Left lung (tissue), 10 donors: ENCODE results near the gene AGO3. TPM values are rescaled to one million over a fixed set of nuclear protein-coding genes. Genes with fewer than 3 reads are reported as not detected.

Experiments
- ATAC-seq: fragments of 200-7000 bp; cut with Tn5 transposase; one replicate; pipeline ENCODE4 v1.9.1; 2020; ENCODE audit warnings: moderate library complexity
- DNase-seq, 4 donors: peaks; one replicate each; pipeline ENCODE4 v3.0.0-alpha.2; 2013 to 2020
- H3K27ac ChIP-seq, 2 donors: fragments of 200-600 bp; sonication (generic) in 1 of 2; one replicate each; pipeline versions ENCODE4 v1.5.0 to v1.8.0; 2020 to 2021
- H3K27me3 ChIP-seq, 2 donors: fragments of 200-600 bp; sonication (generic) in 1 of 2; one replicate each; pipeline versions ENCODE4 v1.5.0 to v1.8.0; 2020 to 2021
- H3K36me3 ChIP-seq, 2 donors: fragments of 200-600 bp; sonication (generic) in 1 of 2; one replicate each; pipeline versions ENCODE4 v1.5.0 to v1.8.0; 2020 to 2021
- H3K4me1 ChIP-seq, 2 donors: fragments of 200-600 bp; one replicate each; pipeline ENCODE4 v1.8.0; 2021
- H3K4me3 ChIP-seq, 2 donors: fragments of 200-600 bp; sonication (generic) in 1 of 2; one replicate each; pipeline versions ENCODE4 v1.5.0 to v1.8.0; 2020 to 2021; ENCODE audit warnings: mild to moderate bottlenecking in 1 of 2
- H3K9me3 ChIP-seq, 2 donors: fragments of 200-600 bp; sonication (generic) in 1 of 2; one replicate each; pipeline versions ENCODE4 v1.5.0 to v1.8.0; 2020 to 2021
- intact Hi-C, 2 donors: fragments of 100-400 bp; cut with DNase I; formaldehyde crosslinking; loops; one replicate each; pipeline versions ENCODE4 v1.11.2 to v1.14.2; 2022
- polyA plus RNA-seq, 6 donors: library from polyadenylated mRNA; unstranded; fragments of 120-200 nt; gene quantifications; one replicate each; pipeline ENCODE4 v1.2.1, GENCODE V29; 2013; ENCODE audit not compliant: insufficient read length in 6 of 6
- total RNA-seq, 2 donors: library from RNA; stranded (reverse); fragmentation: NEBNext Ultra II Directional; extraction: Animal tissue kit (Norgen Biotek cat#: 25700); gene quantifications; one replicate each; pipeline ENCODE4 v1.2.1, GENCODE V29; 2021
- TF ChIP-seq, protein P1 (sequence below), 2 donors: fragments of 200-600 bp; sonication (generic) in 1 of 2; IDR thresholded peaks; one replicate each; pipeline versions ENCODE4 v1.5.0 to v1.8.0; 2021; ENCODE audit warnings: antibody characterized with exemption in 2 of 2
- donor health status: DM: no; HTN: yes; CAD: no.
- donor health status: DM: no; HTN: no; CAD: no.

AGO3 gene
- total and polyA plus RNA-seq, 8 donors: 18.7 to 30.1 (median 21.9) TPM

DNA sequence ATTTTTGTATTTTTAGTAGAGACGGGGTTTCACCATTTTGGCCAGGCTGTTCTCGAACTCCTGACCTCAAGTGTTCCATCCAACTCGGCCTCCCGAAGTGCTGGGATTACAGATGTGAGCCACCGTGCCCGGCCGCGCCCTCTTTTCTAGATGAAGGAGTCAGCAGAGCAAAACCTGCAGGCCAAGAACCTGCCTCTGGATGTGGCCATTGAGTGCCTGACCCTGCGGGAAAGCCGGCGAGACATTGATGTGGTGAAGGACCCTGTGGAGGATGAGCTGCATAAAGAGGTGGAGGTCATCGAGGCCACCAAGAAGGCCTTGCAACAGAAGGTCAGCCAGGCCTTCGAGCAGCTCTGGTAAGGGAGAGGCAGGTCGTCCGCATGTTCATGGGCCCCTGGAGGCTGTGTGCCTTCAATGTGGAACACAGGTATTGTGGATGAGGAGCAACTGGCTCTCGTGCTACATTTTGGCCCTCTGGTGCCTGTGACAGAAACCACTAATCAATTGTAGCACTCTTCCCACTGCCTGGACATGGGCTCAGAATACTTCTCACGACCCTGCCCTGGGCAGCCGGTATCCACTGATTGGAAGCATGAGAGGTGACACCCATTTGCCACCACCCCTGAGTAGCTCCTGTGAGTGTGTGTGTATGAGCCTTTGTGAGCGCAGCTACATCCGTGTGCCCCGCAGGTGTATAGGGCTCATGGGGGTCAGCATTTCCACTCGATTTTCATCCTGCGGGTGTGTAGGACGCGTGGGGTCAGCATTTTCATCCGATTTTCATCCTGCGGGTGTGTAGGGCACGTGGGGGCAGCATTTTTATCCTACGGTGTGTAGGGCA is 155.0 kb downstream of the AGO3 start:
- ATAC-seq (no peak), DNase-seq (peak in 1 of 4 donors; percentile 54)
- no peak overlapping the region for H3K4me3 ChIP-seq
- intact Hi-C loops: no loop called here
- H3K9me3 ChIP-seq: no peaks in the 10 kb centered on the region
- peaks cover 4 to 35% of the 10 kb centered on the region in 2 donors for H3K4me1 ChIP-seq
- no peak overlapping the region for H3K27ac ChIP-seq
- peaks cover 0 to 22% of the 10 kb centered on the region in 2 donors for H3K27me3 ChIP-seq
- TF ChIP-seq, protein P1, sequence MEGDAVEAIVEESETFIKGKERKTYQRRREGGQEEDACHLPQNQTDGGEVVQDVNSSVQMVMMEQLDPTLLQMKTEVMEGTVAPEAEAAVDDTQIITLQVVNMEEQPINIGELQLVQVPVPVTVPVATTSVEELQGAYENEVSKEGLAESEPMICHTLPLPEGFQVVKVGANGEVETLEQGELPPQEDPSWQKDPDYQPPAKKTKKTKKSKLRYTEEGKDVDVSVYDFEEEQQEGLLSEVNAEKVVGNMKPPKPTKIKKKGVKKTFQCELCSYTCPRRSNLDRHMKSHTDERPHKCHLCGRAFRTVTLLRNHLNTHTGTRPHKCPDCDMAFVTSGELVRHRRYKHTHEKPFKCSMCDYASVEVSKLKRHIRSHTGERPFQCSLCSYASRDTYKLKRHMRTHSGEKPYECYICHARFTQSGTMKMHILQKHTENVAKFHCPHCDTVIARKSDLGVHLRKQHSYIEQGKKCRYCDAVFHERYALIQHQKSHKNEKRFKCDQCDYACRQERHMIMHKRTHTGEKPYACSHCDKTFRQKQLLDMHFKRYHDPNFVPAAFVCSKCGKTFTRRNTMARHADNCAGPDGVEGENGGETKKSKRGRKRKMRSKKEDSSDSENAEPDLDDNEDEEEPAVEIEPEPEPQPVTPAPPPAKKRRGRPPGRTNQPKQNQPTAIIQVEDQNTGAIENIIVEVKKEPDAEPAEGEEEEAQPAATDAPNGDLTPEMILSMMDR (IDR thresholded peaks at IDR 0.05): no peak
- H3K36me3 ChIP-seq: peaks cover 0 to 2% of the 10 kb centered on the region in 2 donors

DNA sequence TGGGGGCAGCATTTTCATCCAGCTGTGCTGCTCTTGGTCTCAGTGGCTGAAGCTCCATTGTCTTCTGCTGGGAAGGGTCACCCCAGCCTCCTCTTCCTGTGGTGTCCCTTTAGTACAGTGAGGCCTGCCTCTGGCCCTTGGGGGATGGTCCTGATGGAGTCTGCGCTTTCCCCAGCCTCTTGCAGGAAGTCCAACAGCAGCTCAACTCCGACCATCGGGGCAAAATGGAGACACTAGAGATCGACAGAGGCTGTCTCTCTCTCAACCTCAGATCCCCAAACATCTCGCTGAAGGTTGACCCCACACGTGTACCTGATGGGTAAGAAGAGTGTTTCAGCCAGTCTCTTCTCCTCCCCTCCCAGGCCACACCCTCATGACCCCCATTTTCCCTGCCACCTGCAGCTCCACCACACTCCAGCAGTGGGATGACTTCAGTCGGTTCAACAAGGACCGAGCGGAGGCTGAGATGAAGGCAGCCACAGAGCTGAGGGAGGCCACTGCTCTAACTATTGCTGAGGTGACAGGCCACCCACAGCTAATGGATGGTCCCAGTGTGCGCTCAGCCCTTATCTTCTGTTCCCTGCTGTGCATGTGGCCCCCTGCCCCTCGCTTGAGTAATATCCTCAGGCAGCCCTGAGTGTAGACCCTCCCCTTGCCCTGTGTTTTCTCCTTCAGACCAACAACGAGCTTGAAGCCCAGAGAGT is 155.8 kb downstream of the AGO3 start:
- intact Hi-C loops: no loop called here

DNA sequence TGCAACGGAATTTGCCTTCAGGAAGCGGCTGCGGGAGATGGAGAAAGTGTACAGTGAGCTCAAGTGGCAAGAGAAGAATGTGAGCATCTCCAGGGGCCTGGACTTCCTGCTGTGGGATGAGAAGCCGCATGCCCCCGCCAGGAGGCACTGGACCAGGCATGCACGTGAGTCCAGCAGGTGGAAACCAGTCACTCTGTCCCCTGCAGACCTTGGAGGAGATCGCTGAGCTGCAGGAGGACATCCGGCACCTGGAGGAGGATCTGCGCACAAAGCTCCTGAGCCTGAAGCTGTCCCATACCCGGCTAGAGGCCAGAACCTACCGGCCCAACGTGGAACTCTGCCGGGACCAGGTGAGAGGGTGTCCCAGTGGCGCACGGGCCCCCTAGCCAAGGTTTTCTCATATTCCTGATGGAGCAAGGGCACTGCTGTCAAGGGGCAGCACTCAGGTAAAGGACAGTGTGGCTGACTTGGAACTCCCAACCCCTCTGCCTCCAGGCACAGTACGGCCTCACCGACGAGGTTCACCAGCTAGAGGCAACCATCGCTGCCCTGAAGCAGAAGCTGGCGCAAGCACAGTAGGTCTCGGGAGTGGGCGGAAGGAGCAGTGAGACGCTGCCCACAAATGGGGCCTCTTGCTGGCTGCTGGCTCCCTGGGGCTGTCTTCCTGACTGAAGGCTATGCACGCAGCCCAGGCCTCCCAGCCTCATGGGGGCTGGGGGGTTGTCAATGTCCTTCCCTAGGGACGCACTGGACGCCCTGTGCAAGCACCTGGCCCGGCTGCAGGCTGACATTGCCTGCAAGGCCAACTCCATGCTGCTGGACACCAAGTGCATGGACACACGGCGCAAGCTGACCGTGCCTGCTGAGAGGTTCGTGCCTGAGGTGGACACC is 156.6 kb downstream of the AGO3 start:
- peaks cover 0 to 22% of the 10 kb centered on the region in 2 donors for H3K27me3 ChIP-seq
- TF ChIP-seq, protein P1 (IDR thresholded peaks at IDR 0.05): no peak
- no peaks in the 10 kb centered on the region for H3K9me3 ChIP-seq
- DNase-seq (no peak), ATAC-seq (no peak)
- no peak overlapping the region for H3K27ac ChIP-seq
- peaks cover 4 to 18% of the 10 kb centered on the region in 2 donors for H3K36me3 ChIP-seq
- intact Hi-C loops: no loop called here
- H3K4me3 ChIP-seq: no peak overlapping the region
- peaks cover 4 to 39% of the 10 kb centered on the region in 2 donors for H3K4me1 ChIP-seq

More for the DNA sequence above, 155.8 kb downstream of the AGO3 start:
- Histone ChIP-seq H3K36me3 (peaks cover 0 to 10% of the 10 kb centered on the region in 2 donors), H3K4me3 (no peak overlapping the region), H3K27me3 (peaks cover 0 to 22% of the 10 kb centered on the region in 2 donors), H3K27ac (no peak overlapping the region), H3K9me3 (no peaks in the 10 kb centered on the region), H3K4me1 (peaks cover 4 to 39% of the 10 kb centered on the region in 2 donors)
- no peak for ATAC-seq
- TF ChIP-seq, protein P1 (IDR thresholded peaks at IDR 0.05): no peak
- peak in 1 of 4 donors; percentile 23 for DNase-seq

DNA sequence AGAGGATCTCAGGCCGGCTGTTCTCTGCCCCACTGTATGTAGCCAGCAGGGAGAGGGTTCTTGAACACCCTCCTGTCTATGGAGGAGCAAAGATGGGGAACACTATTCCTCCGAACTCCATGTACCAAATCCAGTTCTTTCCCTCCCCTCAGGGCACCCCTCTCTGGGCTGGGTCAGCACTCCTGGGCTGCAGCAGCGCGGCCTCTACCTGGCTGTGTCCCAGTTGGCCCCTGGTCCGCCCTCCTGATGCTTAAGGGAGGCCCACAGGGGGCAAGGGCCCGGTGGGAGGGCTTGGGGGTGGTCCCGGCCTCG is 157.3 kb downstream of the AGO3 start:
- peaks cover 4 to 25% of the 10 kb centered on the region in 2 donors for H3K36me3 ChIP-seq
- H3K4me3 ChIP-seq: peak overlapping the region; percentile 93 to 99
- intact Hi-C loops: no loop called here
- ATAC-seq (peak; percentile 1), DNase-seq (no peak)
- H3K27ac ChIP-seq: peak overlapping the region; percentile 89 to 92
- no peaks in the 10 kb centered on the region for H3K9me3 ChIP-seq
- TF ChIP-seq, protein P1 (IDR thresholded peaks at IDR 0.05): no peak
- H3K27me3 ChIP-seq: peaks cover 0 to 21% of the 10 kb centered on the region in 2 donors
- peaks cover 4 to 39% of the 10 kb centered on the region in 2 donors for H3K4me1 ChIP-seq
